Prostate gland (tissue), 2 donors: ENCODE data around the gene LSMEM2. TPM values are rescaled to one million over a fixed set of nuclear protein-coding genes. Genes with fewer than 3 reads are reported as not detected.
A peak's percentile ranks its signal among the peaks of the same experiment; 100 is the strongest.
"Not testable (repeated sequence)": the region's sequence is repeated elsewhere in the genome, so short reads cannot be mapped to it uniquely, and the experiment has no call there.

Experiments
- DNase-seq: peaks from one replicate; pipeline ENCODE4 v3.0.0-alpha.2; 2019; ENCODE audit warnings: low spot score
- H3K27ac ChIP-seq, 2 donors: fragments of 200-600 bp; sonication (generic); 2 replicates each; pipeline ENCODE4 v1.5.1; 2017 to 2019
- H3K27me3 ChIP-seq: fragments of 200-600 bp; sonication (generic); replicated peaks from 2 replicates; pipeline ENCODE4 v1.5.1; 2019; ENCODE audit not compliant: insufficient read depth
- H3K36me3 ChIP-seq, 2 donors: fragments of 200-600 bp; sonication (generic); 1 replicate in 1 of 2; 2 replicates in 1 of 2; pipeline versions ENCODE4 v1.5.1 to v1.8.1; 2017 to 2019
- H3K4me1 ChIP-seq: fragments of 200-600 bp; sonication (generic); replicated peaks from 2 replicates; pipeline ENCODE4 v1.5.1; 2019
- H3K4me3 ChIP-seq, 2 donors: fragments of 200-600 bp; sonication (generic); 2 replicates each; pipeline ENCODE4 v1.5.1; 2017 to 2019
- H3K9me3 ChIP-seq: fragments of 200-600 bp; sonication (generic); 2 replicates; pipeline ENCODE4 v1.5.1; 2017
- POLR2A ChIP-seq: fragments of 450-650 bp; IDR thresholded peaks from one replicate; pipeline ENCODE4 v1.6.1; 2016; ENCODE audit warnings: antibody characterized with exemption, mild to moderate bottlenecking
- POLR2AphosphoS5 ChIP-seq: sonication (generic); formaldehyde crosslinking; IDR thresholded peaks from one replicate; pipeline ENCODE4 v1.6.1; 2017; ENCODE audit warnings: antibody characterized with exemption
- WGBS: methylation state at CpG from one replicate; pipeline ENCODE4 v1.1.5; 2018; 5-methylcytosine and 5-hydroxymethylcytosine counted together
- intact Hi-C: fragments of 100-400 bp; cut with DNase I; formaldehyde crosslinking; loops from one replicate; pipeline ENCODE4 v1.14.2; 2022
- total RNA-seq, 2 donors: library from RNA; depleted of rRNA; stranded (reverse); fragments of >200 nt; gene quantifications; one replicate each; pipeline ENCODE4 v1.1.0, GENCODE V29; 2016
- TF ChIP-seq, protein P1 (sequence below), 4 experiments: fragments of 200-600 bp in 2 of 4; fragments of 450-650 bp in 2 of 4; sonication (generic) in 2 of 4; IDR thresholded peaks; 1 replicate in 3 of 4; 2 replicates in 1 of 4; pipeline ENCODE4 v1.5.1; 2016 to 2019; ENCODE audit warnings: antibody characterized with exemption in 4 of 4, mild to moderate bottlenecking in 2 of 4, moderate library complexity in 2 of 4

The LSMEM2 gene
- total RNA-seq, 2 donors from 2014 or later = not detected

DNA sequence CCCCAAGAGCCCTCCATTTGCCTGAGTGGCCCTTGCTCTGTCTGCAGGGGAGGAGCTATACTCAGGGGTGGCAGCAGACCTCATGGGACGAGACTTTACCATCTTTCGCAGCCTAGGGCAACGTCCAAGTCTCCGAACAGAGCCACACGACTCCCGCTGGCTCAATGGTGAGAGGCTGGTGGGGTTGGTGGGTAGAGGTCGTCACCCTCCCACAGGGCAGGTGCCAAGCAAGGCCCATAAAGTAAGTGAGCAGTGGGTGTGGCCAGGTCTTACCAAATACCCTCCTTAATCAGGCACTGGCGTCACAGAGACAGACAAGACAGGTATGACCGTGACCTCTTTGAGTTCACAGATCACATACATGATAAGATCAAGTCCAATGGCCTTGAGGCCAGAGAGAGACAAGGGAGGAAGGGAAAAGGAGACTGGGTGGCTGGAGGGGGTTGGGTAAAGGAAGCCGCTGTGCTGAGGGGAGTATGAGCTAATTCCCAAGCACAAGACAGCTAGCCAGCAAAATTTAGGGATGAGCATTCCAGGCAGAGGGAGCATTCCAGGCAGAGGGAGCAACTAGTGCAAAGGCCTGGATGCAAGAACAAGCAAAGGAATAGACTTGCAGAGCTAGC, 7.5 kb upstream of the LSMEM2 start:
- intact Hi-C loops = no loop called here
- Histone ChIP-seq H3K4me1 (peaks cover 18% of the 10 kb centered on the region), H3K27me3 (no peaks in the 10 kb centered on the region), H3K4me3 (no peak overlapping the region), H3K36me3 (no peaks in the 10 kb centered on the region), H3K9me3 (no peaks in the 10 kb centered on the region), H3K27ac (no peak overlapping the region)
- no peak for TF ChIP-seq POLR2AphosphoS5
- no peak for TF ChIP-seq POLR2A
- TF ChIP-seq, protein P1, sequence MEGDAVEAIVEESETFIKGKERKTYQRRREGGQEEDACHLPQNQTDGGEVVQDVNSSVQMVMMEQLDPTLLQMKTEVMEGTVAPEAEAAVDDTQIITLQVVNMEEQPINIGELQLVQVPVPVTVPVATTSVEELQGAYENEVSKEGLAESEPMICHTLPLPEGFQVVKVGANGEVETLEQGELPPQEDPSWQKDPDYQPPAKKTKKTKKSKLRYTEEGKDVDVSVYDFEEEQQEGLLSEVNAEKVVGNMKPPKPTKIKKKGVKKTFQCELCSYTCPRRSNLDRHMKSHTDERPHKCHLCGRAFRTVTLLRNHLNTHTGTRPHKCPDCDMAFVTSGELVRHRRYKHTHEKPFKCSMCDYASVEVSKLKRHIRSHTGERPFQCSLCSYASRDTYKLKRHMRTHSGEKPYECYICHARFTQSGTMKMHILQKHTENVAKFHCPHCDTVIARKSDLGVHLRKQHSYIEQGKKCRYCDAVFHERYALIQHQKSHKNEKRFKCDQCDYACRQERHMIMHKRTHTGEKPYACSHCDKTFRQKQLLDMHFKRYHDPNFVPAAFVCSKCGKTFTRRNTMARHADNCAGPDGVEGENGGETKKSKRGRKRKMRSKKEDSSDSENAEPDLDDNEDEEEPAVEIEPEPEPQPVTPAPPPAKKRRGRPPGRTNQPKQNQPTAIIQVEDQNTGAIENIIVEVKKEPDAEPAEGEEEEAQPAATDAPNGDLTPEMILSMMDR (IDR thresholded peaks at IDR 0.05) = no peak
- no peak for DNase-seq
- WGBS = 60% methylated on average over 8 of the region's 10 CpGs

DNA sequence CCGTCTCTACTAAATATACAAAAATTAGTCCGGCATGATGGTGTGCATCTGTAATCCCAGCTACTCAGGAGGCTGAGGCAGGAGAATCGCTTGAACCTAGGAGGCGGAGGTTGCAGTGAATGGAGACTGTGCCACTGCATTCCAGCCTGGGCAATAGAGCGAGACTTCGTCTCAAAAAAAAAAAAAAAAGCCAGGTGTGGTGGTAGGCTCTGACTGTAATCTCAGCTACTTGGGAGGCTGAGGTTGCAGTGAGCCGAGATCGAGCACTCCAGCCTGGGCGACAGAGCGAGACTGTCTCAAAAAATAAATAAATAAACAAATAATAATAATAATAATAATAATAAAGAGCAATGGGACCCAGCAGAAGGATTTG, 6.4 kb upstream of the LSMEM2 start:
- WGBS = 63% methylated on average over 10 of the region's 10 CpGs
- peaks cover 13% of the 10 kb centered on the region for H3K4me1 ChIP-seq
- H3K4me3 ChIP-seq, H3K27me3 ChIP-seq, H3K9me3 ChIP-seq, H3K36me3 ChIP-seq, DNase-seq, H3K27ac ChIP-seq: not testable (repeated sequence)
- intact Hi-C loops = loop anchor here (1.0 to 2.0 kb wide), 2 partner anchors 12 to 78 kb away; no protein-coding TSS in a partner anchor

DNA sequence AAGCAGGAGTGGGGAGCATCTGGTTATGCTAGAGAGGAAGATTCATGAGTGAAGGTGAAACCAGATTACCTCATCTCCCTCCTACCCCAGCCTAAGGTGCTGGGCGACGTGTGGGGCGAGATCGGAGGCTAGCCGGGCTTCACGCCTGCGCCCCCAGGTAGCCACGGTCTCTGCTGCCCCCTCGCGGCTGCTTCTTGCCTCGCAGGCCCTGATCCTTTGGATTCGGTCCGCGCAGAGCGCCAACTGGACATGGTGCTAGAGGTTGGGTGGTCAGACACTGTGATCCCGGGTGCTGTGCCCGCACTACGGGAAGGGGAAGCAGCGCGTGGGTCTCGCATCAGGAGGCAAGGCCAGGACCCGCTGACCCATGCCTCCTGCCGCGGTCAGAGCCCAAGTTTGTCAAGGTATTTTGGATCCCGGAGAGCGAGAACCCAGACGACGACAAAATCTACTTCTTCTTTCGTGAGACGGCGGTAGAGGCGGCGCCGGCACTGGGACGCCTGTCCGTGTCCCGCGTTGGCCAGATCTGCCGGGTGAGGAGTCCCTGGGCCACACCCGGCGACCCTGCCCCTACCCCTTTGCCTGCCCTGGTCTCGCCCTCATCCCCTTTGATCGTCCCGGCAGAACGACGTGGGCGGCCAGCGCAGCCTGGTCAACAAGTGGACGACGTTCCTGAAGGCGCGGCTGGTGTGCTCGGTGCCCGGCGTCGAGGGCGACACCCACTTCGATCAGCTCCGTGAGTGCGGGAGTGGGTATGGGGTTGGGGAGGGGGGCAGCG, 5.8 kb upstream of the LSMEM2 start:
- DNase-seq = peak; percentile 78
- intact Hi-C loops = loop anchor here (1.0 to 2.0 kb wide), 3 partner anchors 13 to 78 kb away; no protein-coding TSS in a partner anchor
- Histone ChIP-seq H3K9me3 (no peaks in the 10 kb centered on the region), H3K4me1 (peaks cover 13% of the 10 kb centered on the region), H3K27ac (no peak overlapping the region), H3K27me3 (no peaks in the 10 kb centered on the region), H3K4me3 (peak overlapping the region in 1 of 2 donors; percentile 19), H3K36me3 (no peaks in the 10 kb centered on the region)
- peak; percentile 89 for TF ChIP-seq POLR2AphosphoS5
- TF ChIP-seq, protein P1 (IDR thresholded peaks at IDR 0.05) = peak; percentile 84 to 100 (median 99)
- no peak for TF ChIP-seq POLR2A
- WGBS = 7% methylated on average over 46 of the region's 61 CpGs

DNA sequence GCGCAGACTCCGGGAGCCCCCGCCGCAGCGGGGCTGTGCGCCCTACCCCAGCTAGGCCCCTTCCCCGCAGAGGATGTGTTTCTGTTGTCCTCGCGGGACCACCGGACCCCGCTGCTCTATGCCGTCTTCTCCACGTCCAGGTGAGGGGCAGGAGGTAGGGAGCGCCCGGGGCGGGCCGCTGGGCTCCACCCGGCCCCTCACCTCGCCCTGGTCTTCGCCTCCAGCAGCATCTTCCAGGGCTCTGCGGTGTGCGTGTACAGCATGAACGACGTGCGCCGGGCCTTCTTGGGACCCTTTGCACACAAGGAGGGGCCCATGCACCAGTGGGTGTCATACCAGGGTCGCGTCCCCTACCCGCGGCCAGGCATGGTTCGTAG, 5.2 kb upstream of the LSMEM2 start:
- intact Hi-C loops = loop anchor here (1.0 to 2.0 kb wide), 2 partner anchors 47 to 79 kb away; no protein-coding TSS in a partner anchor
- no peaks in the 10 kb centered on the region for H3K36me3 ChIP-seq
- no peak for DNase-seq
- WGBS = 74% methylated on average over 28 of the region's 31 CpGs
- TF ChIP-seq POLR2AphosphoS5 = no peak
- TF ChIP-seq, protein P1 (IDR thresholded peaks at IDR 0.05) = no peak
- no peak for TF ChIP-seq POLR2A
- no peak overlapping the region for H3K4me3 ChIP-seq
- H3K27ac ChIP-seq = no peak overlapping the region
- H3K4me1 ChIP-seq = peaks cover 13% of the 10 kb centered on the region
- no peaks in the 10 kb centered on the region for H3K27me3 ChIP-seq
- no peaks in the 10 kb centered on the region for H3K9me3 ChIP-seq

DNA sequence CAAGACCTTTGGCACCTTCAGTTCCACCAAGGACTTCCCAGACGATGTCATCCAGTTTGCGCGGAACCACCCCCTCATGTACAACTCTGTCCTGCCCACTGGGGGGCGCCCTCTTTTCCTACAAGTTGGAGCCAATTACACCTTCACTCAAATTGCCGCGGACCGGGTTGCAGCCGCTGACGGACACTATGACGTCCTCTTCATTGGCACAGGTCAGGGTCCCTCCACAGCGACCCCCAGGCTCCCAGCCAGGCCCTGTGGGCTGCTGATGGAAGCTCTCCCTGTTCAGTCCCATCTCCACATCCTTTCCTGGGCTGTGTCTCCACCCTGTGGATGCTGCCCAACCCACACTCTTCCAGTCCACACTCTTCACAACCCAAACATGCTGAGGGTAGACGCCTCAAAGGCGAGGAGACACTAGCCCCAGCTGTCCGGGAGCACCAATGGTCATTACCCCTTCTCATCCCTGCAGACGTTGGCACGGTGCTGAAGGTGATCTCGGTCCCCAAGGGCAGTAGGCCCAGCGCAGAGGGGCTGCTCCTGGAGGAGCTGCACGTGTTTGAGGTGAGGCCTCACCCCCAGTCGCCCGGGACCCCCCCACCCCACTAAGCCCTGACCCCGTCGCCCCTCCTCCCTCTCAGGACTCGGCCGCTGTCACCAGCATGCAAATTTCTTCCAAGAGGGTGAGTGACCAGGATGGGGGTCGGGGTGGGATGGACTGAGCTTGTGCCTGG, 4.3 kb upstream of the LSMEM2 start:
- no peaks in the 10 kb centered on the region for H3K27me3 ChIP-seq
- H3K4me1 ChIP-seq = peaks cover 4% of the 10 kb centered on the region
- H3K27ac ChIP-seq = no peak overlapping the region
- 68% methylated on average over 26 of the region's 26 CpGs for WGBS
- intact Hi-C loops = no loop called here
- peak; percentile 23 for TF ChIP-seq POLR2AphosphoS5
- no peak for TF ChIP-seq POLR2A
- TF ChIP-seq, protein P1 (IDR thresholded peaks at IDR 0.05) = peak; percentile 34 to 64 (median 54)
- no peaks in the 10 kb centered on the region for H3K36me3 ChIP-seq
- H3K9me3 ChIP-seq = no peaks in the 10 kb centered on the region
- no peak for DNase-seq
- no peak overlapping the region for H3K4me3 ChIP-seq
